Measurements from ENCODE around the gene POLH.
A peak's percentile ranks its signal among the peaks of the same experiment; 100 is the strongest.
"Not testable (repeated sequence)": the region's sequence is repeated elsewhere in the genome, so short reads cannot be mapped to it uniquely, and the experiment has no call there.

Gene POLH

GRCh38 chr6:43634702-43635303 is 58.8 kb downstream of the POLH start:
- DNase-seq = no peak

- DNase-seq = peak; percentile 79 to 83
Observed at GRCh38 chr6:43635387-43636307, 59.7 kb downstream of the POLH start, which contains the start of gene MAD2L1BP. Gene MAD2L1BP, plus strand, starts transcription at chr6:43635840. Its CDS starts 36 bp downstream, at chr6:43635876.

- no peak for DNase-seq
Observed at GRCh38 chr6:43636308-43636659, 60.3 kb downstream of the POLH start.

- no peak for DNase-seq
Observed at GRCh38 chr6:43639984-43640800, 64.2 kb downstream of the POLH start.

GRCh38 chr6:43644940-43645612 is 69.1 kb downstream of the POLH start, which contains the start of gene RSPH9:
Gene RSPH9, plus strand, starts transcription at chr6:43645036. Its CDS starts 63 bp downstream, at chr6:43645099.
- peak; percentile 54 to 55 for DNase-seq

- no peak for DNase-seq
Observed at GRCh38 chr6:43645613-43645964, 69.6 kb downstream of the POLH start.

GRCh38 chr6:43647613-43648012 is 71.6 kb downstream of the POLH start:
- DNase-seq = no peak

GRCh38 chr6:43648248-43648647 is 72.3 kb downstream of the POLH start:
- no peak for DNase-seq

GRCh38 chr6:43652822-43653221 is 76.8 kb downstream of the POLH start:
- not testable (repeated sequence) for DNase-seq

- no peak for DNase-seq
Observed at GRCh38 chr6:43657221-43657802, 81.3 kb downstream of the POLH start.

- no peak for DNase-seq
Observed at GRCh38 chr6:43658161-43658560, 82.2 kb downstream of the POLH start.

- DNase-seq = not testable (repeated sequence)
Observed at GRCh38 chr6:43662948-43663347, 87.0 kb downstream of the POLH start.
